Measurements from ENCODE around the gene APOBR. TPM values are rescaled to one million over a fixed set of nuclear protein-coding genes. Genes with fewer than 3 reads are reported as not detected.

APOBR gene
- total and polyA plus RNA-seq, 2 of the 13 experiments (the other 11 are each of a cell fraction or from before 2014, with no cell fraction given) = 0.03 TPM; not detected in 1

- TF ChIP-seq ZNF407 (CRISPR knock-in tag; IDR thresholded peaks at IDR 0.05; ENCODE audit: not compliant biosample characterization) (no peak), FOSL2 (CRISPR knock-in tag; IDR thresholded peaks at IDR 0.05) (peak; percentile 69), ZNF484 (CRISPR knock-in tag; IDR thresholded peaks at IDR 0.05; ENCODE audit: borderline replicate concordance, low read depth) (no peak), BCLAF1 (IDR thresholded peaks at IDR 0.05) (no peak), HHEX (CRISPR knock-in tag; IDR thresholded peaks at IDR 0.05) (no peak), FOXA3 (CRISPR knock-in tag; IDR thresholded peaks at IDR 0.05) (peak; percentile 83), FLYWCH1 (CRISPR knock-in tag; IDR thresholded peaks at IDR 0.05) (no peak), MZF1 (CRISPR knock-in tag; IDR thresholded peaks at IDR 0.05; ENCODE audit: borderline replicate concordance) (no peak), SPEN (CRISPR knock-in tag; IDR thresholded peaks at IDR 0.05; ENCODE audit: low read depth) (peak; percentile 42; the same call in 1 of the 2 replicates), CENPT (CRISPR knock-in tag; IDR thresholded peaks at IDR 0.05; ENCODE audit: low read depth) (no peak), GTF3A (CRISPR knock-in tag; conservative IDR thresholded peaks at IDR 0.05) (no peak), ZMYM2 (CRISPR knock-in tag; IDR thresholded peaks at IDR 0.05) (no peak), ZNF639 (CRISPR knock-in tag; conservative IDR thresholded peaks at IDR 0.05) (0 out of 2 replicates have a peak, but pooled peaks have one; percentile 58), JDP2 (CRISPR knock-in tag; IDR thresholded peaks at IDR 0.05; ENCODE audit: borderline replicate concordance) (no peak), MXI1 (IDR thresholded peaks at IDR 0.05; ENCODE audit: borderline replicate concordance, low read depth, low read length) (0 out of 3 replicates have a peak, but pooled peaks have one; percentile 19), ZMYM4 (CRISPR knock-in tag; IDR thresholded peaks at IDR 0.05) (peak; percentile 24; the same call in 1 of the 2 replicates)
Measured at GRCh38 chr16:28538733-28539596, 44.5 kb downstream of the APOBR start, which contains the start of gene NUPR1 (continued).

Data from HepG2 (cell line).